NCI-H1092 (cell line): Measurements from ENCODE around the gene RBMX.
"Not testable (repeated sequence)": the region's sequence is repeated elsewhere in the genome, so short reads cannot be mapped to it uniquely, and the experiment has no call there.

Source experiments
- DNase-seq: peaks from one replicate; lab custom pipeline; 2025; lab: John Stamatoyannopoulos, UW

RBMX gene

DNA sequence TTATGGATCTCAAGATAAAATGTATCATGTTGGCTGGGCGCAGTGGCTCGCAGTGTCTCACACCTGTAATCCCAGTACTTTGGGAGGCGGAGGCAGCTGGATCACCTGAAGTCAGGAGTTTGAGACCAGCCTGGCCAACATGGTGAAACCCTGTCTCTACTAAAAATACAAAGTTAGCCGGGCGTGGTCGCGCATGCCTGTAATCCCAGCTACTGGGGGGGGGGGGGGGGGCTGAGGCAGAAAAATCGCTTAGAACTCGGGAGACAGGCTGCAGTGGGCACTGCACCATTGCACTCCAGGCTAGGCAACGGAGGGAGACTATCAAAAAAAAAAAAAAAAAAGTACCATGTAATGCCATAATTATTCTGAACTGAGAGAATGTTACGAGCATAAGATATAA lies 2.1 kb downstream of the RBMX start:
- DNase-seq, result no peak

DNA sequence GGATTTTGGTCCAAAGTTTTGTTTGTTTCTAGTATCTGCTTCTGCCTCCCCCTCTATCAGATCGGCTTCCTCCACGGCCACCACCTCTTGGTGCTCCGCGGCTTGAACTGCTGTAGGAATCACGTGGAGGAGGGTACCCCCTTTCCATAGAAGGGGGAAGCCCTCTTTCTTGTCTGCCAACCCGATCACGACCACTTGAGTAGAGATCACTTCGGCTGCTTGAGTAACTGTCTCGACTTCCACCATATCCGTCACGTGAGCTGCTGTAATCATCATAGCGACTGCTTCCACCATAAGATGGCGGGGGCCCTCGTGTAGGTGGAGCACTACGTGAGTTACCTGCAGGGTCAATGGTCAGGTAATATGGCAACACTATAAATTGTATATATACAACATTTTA lies 6.4 kb downstream of the RBMX start:
- not testable (repeated sequence) for DNase-seq

DNA sequence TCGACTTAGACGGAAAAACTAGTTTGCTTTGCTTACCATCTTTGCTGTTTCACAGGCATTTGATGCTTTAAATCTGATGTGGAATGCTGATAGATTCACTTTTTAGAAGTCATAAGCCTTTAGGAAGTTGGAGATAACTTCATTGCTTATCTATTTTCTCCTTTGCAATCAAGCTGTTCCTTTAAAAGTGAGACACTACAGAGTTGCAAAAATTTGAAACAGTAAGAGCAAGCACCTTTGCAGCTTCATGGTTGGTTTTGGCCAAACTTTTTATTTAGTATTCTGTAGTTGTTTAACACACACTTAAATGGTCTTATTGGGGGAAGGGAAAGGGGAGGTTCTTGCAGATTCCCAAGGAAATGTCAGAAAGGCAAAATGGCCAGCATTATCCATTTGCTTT lies 7.3 kb downstream of the RBMX start:
- DNase-seq, result not testable (repeated sequence)

DNA sequence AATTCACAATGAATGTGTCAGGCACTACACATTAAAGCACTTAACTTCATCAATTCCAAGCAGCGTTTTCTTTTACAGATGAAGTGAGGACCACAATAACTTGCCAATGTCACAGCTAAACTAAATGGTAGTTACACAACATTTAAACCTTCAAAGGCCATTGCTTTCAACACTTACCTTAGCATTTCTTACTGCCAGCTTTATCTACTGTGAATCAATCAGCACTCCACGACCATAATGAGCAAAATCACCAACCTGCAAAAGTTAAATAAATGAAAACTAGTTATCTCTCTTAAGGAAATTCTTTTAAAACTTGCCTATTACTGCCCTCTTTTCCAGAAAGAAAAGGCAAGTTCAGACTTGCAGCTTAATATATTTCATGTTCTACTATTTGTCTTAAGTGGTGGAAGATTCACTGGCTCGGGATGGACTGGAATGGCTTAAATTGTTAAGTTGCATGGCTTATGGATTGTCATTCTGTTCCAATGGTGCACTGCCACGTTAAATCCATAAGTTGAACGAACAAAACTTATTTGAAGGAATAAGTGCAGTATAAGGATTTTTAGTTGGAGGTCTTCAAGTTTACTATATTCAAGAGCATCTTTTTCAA lies 8.3 kb downstream of the RBMX start:
- no peak for DNase-seq

DNA sequence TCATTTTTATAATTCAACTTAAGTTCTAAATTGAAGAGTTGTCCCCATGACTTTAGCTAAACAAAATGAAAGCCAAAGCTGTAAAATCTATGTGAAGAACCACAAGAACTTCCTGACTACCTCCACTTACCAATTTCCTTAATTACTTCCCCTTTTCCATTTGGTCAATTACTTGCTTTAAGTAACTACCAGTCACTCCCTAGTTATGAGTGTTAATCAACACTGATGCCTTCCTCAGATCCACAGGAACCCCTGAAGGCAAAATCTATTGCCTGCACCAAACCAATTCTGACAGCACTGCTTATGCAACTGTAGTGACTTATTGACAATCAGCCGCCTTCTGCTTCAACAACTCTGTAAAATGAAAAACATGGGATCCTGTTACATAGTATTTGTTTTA lies 10.5 kb downstream of the RBMX start:
- DNase-seq, result no peak

DNA sequence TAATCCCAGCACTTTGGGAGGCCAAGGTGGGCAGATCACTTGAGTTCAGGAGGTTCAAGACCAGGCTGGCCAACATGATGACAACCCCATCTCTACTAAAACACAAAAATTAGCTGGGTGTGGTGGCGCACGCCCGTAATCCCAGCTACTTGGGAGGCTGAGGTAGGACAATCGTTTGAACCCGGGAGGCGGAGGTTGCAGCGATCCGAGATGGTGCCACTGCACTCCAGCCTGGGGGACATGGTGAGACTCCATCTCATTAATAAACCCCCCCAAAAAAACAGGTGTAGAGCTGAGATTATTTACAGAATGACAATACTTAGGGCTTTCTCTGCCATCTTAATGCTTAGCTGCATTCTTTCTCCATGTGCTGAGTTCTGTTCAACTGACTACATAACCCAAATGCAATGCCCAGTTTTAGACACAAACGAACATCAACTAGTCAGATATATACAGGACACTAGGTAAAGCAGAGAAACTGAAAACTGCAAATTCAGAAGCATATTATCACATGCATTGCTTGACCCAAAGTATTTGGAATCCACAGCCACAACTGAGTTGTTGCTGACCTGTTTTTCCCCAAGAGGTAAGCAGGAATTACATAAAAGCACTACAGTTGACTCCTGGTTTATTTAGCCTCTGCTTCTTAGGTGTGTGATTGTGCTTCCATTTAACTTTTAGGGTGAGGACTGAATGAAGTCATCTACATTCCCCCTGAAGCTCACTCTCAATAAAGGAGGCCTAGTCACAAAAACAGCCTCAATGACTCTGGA lies 12.1 kb downstream of the RBMX start:
- DNase-seq, result no peak

DNA sequence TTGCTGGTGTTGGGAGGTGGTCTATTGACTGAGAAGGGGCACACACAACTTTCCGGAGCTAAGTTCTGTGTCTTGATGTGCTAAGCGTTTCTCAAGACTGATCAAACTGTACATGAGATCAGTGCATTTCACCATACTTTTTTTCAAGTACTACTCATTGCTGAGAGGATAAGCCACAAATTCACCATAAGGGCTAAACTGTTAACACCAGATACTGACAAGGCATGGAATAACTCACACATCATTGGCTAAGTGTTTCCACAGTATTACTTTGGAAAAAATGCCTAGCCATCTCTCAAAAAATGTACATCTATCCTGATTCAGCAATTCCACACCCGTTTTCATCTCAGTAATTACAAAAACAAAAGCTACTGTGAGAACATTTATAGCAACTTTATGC lies 13.0 kb downstream of the RBMX start:
- DNase-seq, result no peak

DNA sequence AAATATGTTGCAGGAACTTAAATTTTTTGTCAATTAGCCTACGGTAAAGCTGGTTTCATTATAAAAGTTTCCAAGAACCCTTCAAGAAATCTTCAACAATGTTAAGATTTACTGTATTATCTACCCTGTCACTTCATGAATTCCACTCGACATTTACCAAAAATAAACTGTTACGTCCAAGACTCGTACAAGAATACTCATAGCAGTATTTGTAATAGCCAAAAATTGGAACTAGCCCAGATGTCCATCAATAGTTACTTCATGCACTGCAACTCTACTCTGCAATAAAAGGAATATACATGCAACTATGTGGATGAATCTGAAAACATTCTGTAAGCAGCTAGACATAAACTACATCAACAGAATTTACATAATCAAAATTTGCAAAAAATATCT lies 13.4 kb downstream of the RBMX start:
- DNase-seq, result no peak

DNA sequence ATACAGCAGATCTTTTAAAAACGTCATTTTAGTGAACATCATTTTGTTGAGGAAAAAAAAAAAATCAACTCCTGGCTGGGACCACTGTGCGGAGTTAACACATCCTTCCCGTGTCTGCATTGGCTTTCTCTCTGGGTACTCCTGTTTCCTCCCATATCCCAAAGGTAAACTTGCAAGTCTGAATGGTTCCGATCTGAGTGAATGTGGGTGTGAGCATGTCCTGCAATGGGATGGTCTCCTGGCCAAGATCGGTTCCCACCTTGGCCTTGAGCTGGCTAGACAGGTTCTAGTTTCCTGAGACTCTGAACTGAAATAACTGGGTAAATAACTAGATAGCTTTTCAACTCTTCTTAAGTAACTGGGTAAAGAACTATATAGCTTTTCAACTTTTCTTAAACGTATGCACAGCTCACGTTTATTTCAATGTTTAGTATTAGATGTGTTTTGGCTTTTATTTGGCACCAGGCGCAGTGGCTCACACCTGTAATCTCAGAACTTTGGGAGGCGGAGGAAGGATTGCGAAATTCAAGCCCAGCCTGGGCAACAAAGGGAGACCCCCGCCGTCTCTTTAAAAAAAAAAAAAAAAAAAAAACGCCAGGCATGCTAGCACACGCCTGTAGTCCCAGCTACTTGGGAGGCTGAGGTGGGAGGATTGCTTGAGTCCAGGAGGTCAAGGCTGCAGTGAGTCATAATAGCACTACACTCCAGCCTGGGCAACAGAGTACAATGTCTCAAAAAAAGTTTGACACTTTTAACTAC lies 14.0 kb downstream of the RBMX start:
- no peak for DNase-seq

DNA sequence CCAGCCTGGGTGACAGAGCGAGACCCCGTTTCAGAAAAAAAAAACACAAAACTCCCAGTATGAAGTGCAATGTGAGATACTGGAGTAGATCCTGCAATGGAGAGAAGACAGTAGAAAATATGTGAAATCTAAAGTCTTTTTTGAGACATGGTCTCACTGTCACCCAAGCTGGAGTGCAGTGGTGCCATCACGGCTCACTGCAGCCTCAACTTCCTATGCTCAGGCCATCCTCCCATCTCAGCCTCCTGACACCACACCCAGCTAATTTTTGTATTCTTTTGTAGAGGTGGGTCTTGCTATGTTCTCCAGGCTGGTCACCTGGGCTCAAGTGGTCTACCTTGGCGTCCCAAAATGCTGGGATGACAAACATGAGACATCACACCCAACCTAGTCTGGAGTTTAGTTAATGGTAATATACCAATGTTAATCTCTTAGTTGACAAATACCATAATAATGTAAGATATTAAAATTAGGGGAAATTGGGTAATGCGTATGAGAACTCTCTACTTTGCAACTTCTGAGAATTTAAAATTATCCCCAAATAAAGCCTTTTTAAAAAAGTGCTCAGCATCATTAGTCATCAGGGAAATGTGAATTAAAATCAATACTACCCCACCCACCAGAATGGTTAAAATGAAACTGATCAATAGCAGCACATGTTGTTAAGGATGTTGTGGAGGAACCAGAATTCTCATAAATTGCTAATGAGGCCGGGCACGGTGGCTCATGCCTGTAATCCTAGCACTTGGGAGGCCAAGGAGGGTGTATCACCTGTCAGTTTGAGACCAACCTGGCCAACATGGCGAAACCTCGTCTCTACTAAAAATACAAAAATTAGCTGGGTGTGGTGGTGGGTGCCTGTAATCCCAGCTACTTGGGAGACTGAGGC lies 15.0 kb downstream of the RBMX start:
- DNase-seq, result no peak

DNA sequence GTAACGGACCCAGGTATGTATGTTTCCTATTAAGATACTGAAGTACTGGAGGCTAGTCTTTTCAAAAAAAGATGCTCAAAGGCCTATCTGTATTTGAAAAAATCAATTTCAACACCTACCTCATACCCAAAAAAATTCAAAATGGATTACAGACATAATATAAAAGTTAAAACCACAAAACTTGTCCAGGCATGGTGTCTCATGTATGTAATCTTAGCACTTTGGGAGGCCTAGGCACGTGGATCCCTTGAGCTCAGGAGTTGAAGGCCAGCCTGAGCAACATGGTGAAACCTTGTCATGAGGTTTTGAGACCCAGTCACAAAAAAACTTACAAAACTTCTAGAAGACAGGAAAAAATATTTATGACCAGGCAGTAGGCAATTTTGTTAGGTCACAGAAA lies 16.7 kb downstream of the RBMX start:
- DNase-seq, result no peak

DNA sequence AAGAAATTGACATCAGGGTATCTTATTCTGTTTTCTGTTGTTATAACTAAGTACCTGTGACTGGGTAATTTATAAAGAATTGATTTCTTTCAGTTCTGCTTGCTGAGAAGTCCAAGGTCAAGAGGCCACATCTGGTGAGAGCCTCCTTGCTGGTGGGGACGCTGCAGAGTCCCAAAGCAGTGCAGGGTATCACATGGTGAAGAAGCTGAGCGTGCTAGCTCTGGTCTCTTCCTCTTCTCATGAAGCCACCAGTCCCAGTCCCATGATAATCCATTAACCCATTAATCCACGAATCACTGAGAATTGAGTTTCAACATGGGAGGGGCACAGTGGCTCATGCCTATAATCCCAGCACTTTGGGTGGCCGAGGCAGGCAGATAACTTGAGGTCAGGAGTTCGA lies 18.0 kb downstream of the RBMX start:
- DNase-seq, result no peak

DNA sequence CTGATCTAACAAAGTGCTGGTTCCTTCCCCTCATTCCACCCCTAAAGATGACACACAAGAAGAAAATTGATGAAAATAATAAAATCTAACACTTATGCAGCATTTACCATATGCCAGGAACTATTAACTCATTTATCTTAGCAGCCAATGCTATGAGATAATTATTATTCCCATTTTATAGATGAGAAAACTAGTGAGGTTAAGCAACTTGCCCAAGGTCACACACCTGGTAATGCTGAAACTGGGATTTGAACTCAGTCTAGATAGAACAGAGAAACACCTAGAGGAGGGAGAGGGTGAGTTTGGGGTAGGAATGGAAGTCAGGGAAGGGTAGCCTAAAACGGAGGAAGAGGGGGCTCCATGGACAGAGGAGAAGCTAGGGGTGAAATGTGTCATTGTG lies 18.6 kb downstream of the RBMX start:
- DNase-seq, result no peak

DNA sequence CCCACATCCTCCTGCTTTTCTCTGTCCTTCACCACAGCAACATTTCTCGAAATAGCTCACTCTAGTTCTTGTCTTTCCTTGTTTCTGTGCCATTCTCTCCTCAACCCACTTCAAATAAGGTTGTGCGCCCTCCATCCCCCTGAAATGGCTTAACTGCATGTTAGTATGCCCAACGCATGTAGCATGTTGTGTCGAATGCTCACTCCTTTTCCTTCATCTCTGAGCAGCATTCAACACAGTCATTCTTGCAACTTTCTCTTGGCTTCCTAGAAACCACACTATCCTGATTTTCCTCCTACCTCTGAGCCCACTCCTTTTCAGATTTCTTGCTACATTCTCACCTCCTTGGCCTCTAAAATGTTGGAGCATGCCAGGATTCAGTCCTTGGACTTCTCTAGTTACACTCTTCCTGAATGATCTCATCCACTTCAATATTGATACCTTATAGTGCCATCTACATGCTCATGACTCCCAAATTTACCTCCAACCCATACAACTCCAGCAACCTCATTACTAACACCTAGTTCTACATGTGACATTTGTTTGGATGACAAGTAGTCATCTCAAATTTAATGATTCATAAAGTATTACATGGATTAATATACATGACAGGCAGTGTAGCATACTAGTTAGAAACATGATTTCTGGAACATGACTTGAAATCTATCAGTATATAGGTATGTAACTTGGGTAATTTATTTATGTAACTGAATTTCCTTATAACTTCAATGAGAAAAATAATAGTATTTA lies 22.3 kb downstream of the RBMX start:
- DNase-seq, result no peak

DNA sequence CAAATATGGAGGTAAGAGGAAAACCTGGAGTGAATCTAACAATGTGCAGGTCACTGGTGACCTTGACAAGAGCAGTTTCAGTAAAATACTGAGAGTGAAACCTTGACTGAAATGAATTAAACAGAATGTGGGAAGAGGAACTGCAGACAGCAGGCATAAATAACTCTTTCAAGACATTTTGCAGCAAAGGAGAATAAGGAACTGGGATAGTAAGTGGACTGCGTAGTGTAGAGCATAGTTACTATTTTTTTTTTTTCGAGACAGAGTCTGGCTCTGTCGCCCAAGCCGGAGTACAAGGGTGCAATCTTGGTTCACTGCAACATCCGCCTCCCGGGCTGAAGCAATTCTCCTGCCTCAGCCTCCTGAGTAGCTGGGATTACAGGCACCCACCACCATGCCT lies 24.0 kb downstream of the RBMX start:
- DNase-seq, result no peak

DNA sequence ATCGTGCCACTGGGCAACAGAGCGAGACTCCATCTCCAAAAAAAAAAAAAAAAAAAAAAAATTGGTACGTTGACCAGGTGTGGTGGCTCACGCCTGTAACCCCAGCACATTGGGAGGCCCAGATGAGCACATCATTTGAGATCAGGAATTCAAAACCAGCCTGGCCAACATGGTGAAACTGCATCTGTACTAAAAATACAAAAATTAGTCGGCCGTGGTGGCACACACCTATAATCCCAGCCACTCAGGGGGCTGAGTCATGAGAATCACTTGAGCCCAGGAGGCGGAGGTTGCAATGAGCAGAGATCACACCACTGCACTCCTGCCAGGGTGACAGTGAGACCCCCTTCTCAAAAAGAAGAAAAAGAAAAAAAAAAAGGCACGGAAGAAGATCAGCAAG lies 24.5 kb downstream of the RBMX start:
- no peak for DNase-seq

DNA sequence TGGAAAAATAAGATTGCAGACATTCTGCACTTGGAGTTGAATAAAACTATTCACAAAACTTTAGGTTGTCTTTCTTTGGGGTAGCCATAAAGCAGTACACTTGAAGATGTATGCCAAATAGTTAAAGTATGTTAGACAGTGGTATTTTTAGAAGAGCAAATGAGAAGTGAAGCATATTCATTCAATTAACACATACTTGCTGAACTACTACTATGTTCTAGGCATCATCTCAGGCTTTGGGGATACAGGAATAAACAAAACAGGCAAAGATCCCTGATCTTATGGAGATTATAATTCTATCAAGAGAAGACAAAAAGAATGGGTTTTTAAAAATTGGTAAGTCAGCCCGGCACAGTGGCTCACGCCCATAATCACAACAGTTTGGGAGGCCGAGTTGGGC lies 29.0 kb downstream of the RBMX start:
- no peak for DNase-seq

DNA sequence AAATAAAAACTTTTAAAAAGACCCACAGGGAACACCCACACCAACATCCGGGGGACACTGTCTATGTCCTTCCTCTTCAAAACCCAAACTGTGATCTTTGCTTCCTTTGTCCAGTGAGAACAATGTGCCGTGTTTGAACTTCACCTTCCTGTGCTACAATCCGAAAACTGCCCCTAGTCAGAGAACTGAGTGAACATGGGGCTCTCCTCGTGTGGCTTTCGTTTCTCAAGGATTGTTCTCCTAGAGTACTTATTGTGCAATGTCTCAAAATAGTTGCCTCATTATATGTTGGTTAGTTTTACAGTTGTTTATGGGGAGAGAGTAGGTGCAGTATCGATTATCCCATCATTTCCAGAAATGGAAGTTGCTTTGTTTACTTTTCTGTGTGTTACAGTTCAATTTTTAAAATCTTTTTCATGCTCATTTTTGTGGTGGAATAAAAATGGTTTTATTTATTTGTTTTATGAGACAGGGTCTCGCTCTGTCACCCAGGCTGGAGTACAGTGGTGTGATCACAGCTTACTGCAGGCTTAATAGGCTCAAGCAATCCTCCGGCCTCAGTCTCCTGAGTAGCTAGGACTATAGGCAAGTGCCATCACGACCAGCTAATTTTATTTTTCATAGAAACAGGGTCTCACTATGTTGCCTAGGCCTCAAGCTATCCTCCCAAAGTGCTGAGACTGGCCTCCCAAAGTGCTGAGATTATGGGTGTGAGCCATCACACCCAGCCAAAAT lies 29.9 kb downstream of the RBMX start:
- DNase-seq, result no peak

DNA sequence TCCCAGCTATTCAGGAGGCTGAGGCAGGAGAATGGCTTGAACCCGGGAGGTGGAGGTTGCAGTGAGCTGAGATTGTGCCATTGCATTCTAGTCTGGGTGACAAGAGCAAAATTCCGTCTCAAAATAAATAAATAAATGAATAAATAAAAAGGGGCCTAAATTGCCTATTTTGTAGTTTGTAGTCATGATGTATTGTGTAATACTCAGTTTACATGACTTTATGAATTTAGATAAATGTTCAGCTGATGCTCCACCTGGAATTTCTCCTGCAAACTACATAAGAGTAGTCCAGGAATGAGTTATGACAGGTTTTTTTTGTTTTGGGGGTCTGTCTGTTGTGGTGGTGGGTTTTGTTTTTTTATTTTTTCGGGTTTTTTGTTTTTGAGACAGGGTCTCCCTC lies 31.1 kb downstream of the RBMX start:
- DNase-seq, result no peak

DNA sequence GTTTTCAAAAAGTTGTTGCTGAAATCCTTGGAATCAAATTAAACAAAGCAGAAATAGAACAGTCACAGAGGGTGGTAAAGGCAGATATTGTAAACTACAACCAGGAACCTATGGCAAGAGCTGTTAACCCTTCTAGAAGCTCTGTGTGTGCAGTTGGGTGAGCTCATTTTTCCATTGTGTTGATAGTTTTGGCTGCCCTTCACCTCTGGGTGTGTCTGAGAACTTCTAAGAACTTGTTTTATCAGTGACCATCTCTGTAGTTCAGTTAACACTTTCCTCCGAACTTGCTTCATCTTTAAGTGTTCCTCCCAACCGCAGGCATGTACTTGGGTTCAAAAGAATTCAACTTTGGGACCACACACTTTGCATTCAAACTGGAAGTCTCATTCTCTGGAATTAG lies 32.7 kb downstream of the RBMX start:
- no peak for DNase-seq

DNA sequence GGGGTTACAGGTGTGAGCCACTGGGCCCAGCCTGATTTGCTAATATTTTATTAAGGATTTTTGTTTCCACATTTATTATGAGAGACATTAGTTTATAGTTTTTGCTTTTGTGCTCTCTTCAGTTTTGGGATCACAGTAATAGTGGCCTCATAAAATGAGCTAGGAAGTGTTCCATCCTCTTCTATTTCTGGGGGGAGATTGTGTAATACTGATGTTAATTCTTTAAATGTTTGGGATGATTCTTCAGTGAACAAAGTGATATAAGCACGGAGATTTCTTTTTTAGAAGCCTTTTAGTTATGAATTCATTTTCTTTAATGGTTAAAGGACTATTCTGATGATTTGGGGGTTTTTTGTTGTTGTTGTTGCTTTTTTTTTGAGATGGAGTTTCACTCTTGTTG lies 41.3 kb downstream of the RBMX start:
- no peak for DNase-seq
